Left renal pelvis (tissue), 4 donors: ENCODE results near the gene SRPX2. TPM values are rescaled to one million over a fixed set of nuclear protein-coding genes. Genes with fewer than 3 reads are reported as not detected.

Experiments used
- DNase-seq, 4 donors: peaks; one replicate each; pipeline ENCODE4 v3.0.0-alpha.2; 2013; ENCODE audit warnings: low read depth in 4 of 4, low spot score in 3 of 4
- polyA plus RNA-seq, 4 donors: library from polyadenylated mRNA; unstranded; fragments of 120-200 nt; gene quantifications; one replicate each; pipeline ENCODE4 v1.2.1, GENCODE V29; 2013; ENCODE audit not compliant: insufficient read length in 4 of 4

SRPX2 gene
- polyA plus RNA-seq, 4 donors, result 12.7 to 25.5 (median 15.1) TPM

DNA sequence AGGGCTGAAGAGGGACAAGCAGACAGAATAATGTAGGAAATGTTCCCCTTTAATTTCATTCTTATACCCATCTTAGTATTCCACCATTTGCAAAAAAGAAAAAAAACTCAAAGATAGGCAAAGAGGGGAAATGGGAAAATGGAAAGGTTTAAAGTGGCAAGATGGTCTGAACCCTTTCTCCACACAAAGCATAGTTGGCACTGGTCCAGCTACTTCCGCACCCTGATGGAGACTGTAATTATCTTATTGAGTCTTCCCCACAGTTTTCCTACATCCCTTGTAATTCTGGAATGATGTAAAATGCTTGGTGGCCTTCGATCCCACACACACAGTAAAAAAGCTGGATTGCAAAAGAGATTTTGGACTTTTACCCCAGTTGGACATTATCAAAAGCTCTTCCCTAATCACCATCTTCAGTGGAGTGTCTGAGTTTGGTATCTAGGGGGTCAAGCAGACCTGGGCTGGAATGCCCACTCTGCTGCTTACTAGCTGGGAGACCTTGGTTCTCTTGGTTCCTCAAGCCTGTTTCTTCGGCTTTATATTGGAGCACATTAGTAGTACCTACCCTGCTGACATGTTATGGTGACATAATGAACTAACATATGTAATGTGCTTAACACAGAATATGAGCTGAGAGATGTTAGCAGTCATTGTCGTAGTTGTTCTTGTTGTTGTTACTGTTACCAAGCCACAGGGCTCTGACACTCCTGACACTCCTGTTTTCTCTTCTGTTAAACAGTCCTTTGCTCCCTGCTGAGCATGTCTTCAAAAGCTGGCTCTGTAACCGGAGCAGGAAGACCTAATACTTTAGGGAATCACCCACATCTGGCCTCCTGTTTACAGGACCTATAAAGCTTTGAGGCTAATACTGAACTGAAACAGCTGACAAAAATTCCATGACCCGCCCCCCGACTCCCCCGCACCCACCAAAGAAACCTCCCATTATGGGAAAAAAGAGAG, 4.7 kb downstream of the SRPX2 start:
- no peak for DNase-seq

DNA sequence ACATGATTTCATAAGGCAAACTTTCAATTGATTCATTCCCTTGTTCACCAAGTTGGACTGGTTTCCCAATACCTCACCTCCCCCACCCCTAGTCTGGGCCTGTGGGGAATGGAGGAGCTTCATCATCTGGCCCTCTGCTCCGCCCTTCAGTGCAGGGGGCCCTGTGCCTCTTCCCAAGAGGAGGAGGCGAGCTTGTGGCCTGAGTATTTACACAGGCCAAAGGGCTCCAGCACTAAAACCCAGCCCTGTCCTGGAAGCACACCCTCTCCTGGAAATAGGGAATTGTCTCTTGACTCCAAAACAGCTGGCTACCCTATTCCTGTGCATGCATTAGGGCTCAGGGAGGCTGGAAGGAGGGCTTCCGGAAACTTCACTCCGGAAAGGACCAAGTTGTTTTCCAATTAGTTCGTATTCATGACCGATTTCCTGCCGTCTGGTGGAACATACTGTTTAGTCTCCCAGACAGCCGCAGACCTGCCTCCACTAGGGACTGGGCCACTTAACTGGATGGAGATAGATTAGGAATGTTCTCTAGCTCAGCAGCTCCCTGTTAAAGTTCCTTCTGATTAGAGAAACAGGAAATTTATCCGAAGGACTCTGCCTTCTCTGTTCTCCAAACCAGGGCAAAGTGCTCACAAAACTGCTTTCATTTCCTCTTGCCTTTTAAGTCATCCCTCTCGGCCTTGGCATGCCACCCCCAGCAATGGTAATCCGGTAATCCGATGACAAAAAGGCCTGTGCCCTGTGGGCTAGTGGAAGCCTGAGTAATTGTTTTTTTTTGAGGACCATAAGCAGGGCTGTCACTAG, 5.8 kb downstream of the SRPX2 start:
- DNase-seq, result no peak

DNA sequence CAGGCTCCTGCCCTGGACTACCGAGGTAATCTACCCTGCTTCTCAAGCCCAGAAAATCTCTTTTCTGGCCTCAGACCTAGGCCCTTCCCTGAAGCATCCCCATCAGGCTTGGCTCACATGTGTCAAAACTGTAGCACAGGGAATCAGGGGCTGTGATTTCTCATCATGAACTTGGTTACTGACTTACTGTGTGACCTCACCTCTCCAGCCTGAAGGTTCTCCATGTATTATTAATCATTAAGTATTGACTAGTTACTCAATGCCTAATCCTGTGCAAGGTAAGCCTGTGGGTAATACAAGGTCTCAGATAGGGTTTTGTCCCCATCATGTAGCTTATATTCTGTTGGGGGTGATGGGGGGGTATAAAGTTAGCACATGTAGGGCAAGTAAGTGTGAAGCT, 6.8 kb downstream of the SRPX2 start:
- no peak for DNase-seq

DNA sequence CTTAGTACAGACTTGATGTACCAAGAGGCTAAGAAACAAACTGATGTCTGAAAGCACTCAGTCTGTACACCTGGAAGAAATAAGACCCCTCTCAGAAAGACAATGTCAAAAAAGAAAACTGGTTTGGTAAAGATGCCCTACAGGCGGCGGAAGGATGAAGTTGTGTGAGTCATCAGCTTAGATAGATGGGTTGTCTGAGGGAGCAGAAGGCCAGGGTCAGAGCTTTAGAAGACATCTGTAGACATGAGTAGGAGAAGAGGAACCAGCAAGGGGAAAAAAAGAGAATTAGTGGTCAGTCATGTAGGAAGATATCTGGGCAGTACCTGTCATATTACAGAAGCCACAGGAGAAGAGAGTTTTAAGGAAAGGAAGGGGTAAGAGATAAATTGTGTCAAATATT, 8.3 kb downstream of the SRPX2 start:
- DNase-seq, result no peak

DNA sequence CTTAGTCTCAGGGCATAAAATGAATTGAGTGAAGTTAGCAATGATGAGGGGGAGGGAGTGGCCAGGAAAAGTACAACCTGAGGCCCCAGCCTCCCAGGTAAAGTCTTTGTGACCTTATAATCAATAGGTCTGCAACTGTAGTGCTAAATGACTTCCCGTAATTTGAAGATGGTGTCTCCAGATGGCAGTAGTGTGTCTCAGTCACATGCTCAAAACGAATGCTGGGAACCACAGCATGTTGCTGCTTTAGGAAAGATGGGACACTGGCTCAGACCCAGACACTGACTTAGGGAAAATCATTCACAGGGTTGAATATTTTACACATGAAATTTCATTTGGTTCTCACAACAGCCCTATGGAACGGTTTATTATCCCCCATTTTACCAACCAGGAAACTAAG, 10.3 kb downstream of the SRPX2 start:
- DNase-seq, result no peak

DNA sequence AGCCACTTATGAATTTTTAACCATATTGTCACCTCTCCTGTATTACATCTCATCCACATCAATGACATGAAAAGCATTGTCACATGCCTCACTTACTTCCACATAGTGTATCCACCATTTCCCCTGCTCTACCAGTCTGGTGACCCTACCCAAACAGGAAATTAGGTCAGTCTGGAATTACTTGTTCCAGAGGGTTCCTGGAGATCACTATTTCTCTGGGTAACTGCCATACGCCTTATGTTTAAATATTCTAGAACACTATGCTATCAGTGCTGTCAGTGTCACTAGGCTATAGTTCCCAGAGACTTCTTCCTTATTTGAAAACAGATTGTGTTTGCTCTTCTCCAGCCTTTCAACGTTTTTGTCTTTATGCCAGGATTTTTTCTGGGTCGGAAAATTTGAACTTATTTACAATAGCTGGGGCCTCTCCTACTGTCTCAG, 15.0 kb downstream of the SRPX2 start:
- no peak for DNase-seq

DNA sequence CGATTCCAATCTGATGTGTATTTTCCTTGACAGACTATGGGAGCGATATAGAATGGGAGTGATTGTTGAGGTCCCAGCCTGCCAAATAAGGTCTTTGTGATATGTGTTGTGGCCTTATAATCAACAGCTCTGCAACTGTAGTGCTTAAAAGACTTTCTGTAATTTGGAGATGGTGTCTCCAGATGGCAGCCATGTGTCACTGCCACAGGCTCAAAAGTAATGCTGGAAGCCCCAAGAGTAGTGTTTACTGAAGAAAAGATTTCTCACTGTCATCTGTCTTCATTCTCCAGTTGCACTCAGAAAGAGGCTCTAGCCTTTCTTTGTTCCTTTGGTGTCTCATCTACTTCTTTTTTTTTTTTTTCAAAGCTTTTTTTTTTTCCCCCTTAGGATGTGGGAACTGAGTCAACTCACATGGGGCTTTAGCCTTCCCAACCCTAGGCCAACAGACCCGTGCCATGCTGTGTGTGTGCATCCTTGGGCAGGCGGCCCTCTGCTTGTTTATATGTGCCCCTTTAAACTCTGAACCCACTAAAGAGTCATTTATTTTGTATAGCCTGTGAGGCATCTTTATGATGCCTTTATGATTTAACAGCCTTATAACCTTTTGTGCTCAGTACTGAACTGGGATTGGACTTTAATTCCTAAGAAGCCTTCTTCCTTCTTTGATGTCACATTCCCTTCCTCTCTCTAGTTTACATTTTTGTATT, 15.6 kb downstream of the SRPX2 start:
- DNase-seq, result no peak

DNA sequence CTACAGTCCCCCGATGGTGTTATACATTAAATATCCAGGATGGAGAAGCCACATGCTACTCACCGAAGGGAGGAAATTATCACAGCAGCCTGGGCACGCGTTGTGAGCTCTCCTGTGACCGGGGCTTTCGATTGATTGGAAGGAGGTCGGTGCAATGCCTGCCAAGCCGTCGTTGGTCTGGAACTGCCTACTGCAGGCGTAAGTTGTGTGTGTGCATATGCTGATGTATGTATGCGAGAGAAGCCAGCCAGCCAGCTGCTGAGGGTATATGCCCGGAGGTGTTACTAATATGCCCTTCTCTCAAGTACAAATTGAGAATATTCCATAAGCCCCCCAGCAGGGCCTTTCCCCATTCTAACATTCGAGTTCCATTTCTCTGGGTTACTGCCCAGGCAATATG, 18.2 kb downstream of the SRPX2 start:
- no peak for DNase-seq

DNA sequence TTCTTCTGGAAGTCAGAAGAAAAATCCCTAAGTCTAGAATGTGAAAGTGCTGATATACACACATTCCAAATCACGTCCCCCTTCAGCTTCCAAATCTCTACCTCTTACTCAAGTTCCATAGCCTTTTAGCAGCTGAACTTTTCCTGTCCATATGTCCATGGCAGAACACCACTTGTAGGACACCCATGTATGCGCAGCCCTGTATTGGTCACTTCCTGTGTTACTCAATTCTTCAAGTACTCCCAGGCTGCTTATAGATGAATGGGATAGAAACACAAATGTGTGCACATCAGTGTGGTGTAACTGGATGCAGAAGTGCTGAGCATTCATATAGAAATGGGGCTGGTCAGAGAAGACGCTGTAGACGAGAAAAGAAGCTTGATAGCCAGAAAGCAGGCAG, 18.8 kb downstream of the SRPX2 start:
- no peak for DNase-seq

DNA sequence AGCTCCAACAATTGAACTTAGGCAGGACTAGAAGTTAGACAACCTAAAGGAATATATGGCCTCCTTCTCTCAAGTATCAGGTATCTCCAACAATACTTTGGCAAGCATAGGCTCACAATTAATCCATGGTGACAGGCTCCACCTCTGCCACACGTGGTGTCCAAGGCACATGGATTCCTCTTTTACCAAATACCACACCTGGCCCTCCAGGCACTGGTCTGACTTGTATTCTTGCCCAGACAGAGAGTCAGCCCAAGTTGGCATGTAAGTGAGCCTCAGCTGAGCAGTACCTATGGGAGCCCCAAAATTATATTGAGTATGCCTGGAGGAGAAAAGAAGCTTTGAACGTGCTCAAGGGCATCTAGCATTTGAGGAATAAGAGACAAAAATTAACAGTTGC, 19.6 kb downstream of the SRPX2 start:
- DNase-seq, result no peak

DNA sequence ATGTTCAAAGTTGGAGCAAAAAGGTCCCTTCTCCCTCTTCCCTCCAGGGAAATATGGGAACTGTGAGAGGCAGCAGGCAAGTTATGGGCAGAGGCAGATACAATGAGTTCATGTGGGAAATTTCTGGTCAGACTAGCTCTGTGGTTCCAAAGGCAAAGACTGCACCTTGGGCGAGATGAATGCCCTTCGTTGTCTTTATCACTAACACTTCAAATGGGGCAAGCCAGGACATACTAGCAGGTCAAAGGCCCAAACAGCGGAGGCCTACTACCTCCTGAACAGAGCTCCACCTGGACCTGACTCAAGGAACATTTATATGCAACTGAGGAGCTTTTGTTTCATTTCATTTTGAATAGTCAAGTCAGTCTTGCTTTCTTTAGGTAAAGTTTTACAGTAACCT, 29.0 kb downstream of the SRPX2 start:
- DNase-seq, result no peak

DNA sequence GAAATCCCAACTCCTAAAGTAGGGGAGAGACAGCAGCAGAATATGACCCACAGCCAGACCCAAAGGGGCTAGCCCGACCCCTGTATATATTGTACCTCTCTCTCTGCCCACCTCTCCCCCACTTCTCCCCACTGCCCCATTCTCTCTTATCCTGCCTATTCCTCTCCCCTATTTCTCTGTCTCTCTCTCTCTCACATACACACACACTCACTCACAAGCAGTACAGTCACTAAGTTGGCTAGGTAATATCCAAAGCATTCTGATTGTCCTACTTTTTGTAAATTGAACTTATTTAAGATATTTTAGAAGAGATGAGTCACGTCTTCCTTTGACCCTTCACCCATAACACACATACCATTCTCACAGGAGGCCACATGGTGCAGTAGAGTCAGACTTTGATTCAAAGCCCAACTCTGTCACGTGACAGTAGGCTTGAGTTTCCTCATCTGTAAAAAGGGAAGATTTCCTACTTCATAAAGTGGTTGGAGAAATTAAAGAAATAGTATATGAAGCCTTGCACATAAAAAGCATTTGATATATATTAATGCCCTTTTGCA, 29.5 kb downstream of the SRPX2 start:
- no peak for DNase-seq

DNA sequence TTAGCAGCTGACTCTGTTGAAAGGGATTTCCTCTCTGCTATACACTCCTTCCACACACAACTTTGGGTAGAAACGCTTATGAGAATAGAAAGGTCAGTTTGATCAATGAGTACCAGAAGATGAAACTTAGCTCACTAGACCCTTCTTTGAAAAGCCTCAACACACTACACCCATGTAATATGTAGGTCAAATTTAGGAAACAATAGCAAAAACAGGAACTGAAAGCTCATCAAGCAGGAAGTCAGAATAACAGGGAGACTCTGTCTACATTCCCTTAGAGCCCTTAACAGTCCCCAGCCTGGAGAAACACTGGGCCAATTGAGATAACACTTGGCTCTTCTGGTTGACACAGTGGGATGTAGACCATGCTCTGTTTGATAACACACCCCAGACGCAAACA, 30.7 kb downstream of the SRPX2 start:
- DNase-seq, result no peak

DNA sequence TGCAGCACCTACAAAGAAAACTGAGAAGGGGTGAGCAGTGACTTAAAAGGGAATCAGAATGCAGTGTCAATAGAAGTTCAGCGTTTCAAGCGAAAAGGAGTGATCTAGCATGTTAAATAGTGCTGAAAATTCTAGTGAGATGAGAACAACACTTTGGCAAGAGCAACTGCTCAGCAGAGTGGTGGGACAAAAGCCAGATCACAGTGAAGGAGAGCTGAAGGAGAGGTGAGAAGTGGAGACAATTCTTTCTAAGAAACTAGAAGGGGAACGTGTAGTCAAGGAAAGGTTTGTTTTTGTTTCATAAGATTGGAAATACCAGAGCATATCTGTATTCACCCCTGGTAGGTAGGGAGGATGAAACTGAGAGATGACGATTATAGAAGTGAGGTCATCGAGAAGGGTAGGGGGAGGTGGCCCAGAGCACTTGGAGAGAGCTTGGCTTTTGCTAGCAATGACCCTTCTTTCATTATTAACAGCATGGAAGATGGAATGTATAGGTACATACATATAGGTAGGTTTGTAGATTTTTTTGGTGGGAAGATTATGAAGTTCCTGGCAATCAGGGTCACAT, 33.7 kb downstream of the SRPX2 start:
- no peak for DNase-seq

DNA sequence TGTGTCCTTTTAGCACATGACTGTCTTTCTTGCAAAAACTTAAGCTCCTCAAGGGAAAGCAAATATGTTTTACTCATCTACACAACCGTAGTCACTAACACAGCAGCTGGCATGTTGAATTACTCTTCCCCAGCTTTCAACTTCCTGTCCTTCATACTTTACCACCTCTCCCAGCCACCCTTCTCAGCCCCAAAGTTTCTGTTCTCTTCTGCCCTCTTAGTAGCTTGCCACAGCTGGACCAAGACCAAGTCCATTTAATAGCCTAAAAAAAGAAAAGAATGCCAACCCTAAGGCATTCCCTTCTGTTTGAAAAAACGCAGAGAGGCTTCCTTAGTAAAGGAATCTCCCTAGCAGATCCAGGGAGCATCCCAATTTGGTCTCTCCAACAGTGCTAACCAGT, 36.8 kb downstream of the SRPX2 start:
- DNase-seq, result no peak

DNA sequence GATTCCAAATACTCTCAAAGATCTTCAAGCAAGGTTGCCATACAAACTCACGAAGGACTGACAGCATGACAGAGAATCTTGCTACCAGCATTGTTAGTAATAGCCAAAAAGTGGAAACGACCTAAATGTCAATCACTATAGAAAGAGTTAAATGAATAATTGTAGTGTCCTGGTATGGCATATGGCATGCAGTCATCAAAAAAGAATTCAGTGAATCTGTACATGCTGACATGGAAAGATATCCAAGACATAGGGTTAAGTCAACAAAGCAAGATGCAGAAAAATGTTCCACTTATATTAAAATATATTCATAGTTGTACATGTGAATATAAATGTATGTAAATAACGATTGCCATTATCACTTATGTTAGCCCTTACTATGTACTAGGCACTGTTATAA, 37.6 kb downstream of the SRPX2 start:
- DNase-seq, result no peak

DNA sequence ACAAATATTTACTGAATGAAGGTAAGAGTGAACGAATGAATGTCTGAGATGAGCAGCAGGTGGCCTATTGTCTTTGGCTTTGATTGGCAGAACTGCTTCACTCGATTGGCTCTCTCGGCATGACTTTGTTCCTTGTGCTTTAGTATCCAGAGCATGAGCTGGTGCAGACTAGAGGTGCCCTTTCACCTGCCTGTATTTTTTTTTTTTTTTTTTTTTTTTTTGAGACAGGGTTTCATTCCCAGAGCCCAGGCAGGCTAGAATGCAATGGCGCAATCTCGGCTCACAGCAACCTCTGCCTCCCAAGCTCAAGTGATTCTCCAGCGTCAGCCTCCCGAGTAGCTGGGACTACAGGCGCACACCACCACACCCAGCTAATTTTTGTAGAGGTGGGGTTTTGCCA, 38.9 kb downstream of the SRPX2 start:
- DNase-seq, result no peak

DNA sequence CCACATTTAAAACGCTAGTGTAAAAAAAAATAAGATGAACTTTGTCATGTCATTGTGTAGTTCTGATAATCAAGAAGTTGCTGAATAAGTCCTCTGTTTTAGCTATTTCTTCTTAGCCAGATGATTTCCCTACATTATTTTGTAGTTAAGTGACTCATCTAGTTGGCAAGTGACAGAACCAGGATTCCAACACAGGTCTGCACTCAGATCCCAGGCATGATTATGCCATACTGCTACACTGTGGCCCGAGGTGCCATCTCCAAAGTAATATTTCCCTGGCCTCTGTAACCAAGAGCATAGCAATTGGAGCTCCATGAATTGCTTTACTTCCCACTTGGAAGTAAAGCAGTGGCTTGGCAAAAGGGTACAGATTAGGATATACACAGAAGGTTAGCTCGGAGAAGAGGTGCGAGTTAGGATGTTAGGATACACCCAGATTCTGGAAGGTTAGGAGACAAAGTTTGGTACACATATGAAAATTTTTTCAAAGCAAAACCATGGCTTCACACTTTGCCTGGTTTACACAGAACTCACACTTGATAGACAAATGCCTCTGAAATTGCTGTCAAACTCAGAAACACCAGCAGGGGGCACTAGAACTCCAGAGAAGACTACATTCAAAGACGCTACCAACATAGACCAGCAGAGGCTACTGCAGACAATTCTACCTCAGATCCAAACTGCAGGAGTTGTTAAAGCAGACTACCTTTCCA, 41.4 kb downstream of the SRPX2 start:
- peak; percentile 14 to 59 (median 38) for DNase-seq

DNA sequence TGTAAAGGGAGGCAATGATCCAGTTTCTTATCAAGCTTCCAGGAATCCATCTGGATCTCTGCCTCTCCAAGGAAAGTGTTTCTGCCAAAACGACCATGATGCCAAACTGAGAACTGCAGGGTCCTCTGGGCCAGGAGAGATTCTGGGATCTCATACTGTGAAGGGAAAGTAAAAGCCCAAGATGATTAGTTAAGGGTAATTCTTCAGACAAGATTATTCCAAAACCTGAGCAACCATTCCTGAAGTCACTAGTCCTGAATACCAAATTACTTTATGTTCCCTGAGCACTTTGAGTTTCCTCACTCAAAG, 42.0 kb downstream of the SRPX2 start:
- no peak for DNase-seq

DNA sequence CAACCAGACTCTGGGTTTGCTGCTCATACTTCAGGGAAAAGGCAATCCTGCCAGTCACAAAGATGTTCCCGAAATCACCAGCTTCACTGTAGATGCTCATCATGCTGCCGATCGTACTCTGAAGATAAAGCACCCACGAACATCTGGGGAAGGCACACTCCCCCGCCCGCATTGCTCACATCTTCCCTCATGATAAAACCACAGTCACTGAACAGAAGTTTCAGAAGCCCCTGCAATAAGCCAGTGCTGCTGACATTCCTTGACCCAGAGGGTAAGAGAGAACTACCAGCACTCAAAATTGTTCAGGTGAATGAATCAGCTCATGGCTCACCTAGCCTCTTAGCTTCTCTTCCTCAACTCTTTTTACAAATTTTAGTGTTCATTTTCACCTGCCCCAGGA, 43.1 kb downstream of the SRPX2 start:
- DNase-seq, result no peak
